Measurements from ENCODE around the gene RPS15.

DNA sequence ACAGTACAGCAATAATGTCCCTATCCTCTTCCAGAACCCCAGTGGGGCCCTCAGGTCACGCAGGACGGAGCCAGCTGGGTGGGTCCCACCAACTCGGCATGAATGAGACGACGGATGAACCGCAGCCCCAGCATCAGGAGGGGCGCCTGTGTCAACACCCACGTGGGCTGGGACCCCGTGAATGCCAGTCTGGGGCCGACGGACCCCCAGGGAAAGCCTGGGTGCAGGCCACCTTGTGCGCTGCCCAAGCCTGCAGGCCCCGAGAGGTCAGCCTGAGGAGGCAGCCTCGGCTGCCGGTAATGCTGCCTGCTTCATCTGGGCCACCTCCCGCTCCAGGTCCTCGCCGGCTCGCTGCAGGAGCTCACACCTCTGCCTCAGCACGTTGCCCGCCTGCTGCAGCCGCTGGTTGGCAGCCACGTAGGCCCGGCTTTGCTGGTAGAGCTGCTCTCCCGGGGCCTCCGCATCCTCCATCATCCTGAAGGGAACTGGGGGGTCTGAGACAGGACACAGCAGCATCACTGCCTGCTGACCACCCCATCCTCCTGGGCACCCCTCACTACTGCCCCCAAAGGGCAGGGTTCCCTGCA lies 36.7 kb downstream of the RPS15 start:
- TF ChIP-seq POLR2AphosphoS5 (IDR thresholded peaks at IDR 0.05; ENCODE audit: insufficient read depth in 1 of 2, low read depth in 1 of 2) (no peak), POLR2A (IDR thresholded peaks at IDR 0.05) (no peak)
- TF ChIP-seq, protein P1, sequence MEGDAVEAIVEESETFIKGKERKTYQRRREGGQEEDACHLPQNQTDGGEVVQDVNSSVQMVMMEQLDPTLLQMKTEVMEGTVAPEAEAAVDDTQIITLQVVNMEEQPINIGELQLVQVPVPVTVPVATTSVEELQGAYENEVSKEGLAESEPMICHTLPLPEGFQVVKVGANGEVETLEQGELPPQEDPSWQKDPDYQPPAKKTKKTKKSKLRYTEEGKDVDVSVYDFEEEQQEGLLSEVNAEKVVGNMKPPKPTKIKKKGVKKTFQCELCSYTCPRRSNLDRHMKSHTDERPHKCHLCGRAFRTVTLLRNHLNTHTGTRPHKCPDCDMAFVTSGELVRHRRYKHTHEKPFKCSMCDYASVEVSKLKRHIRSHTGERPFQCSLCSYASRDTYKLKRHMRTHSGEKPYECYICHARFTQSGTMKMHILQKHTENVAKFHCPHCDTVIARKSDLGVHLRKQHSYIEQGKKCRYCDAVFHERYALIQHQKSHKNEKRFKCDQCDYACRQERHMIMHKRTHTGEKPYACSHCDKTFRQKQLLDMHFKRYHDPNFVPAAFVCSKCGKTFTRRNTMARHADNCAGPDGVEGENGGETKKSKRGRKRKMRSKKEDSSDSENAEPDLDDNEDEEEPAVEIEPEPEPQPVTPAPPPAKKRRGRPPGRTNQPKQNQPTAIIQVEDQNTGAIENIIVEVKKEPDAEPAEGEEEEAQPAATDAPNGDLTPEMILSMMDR (IDR thresholded peaks at IDR 0.05) = no peak
